EL (cell line): Measurements from ENCODE around the gene ERFE.
"Not testable (repeated sequence)": the region's sequence is repeated elsewhere in the genome, so short reads cannot be mapped to it uniquely, and the experiment has no call there.

Experiments
- DNase-seq: peaks from one replicate; pipeline ENCODE4 v3.0.0-alpha.2; 2016

ERFE gene

GRCh38 chr2:238158509-238159070 lies at the start of gene ERFE:
Gene ERFE, plus strand, starts transcription at chr2:238158970. Its CDS starts 38 bp downstream, at chr2:238159008.
- peak; percentile 63 for DNase-seq

GRCh38 chr2:238113611-238114010 lies 45.2 kb upstream of the ERFE start:
- no peak for DNase-seq

- no peak for DNase-seq
These were observed 44.4 kb upstream of the ERFE start for GRCh38 chr2:238114331-238114841.

GRCh38 chr2:238114851-238115660 lies 43.7 kb upstream of the ERFE start:
- DNase-seq = no peak

GRCh38 chr2:238115709-238116108 lies 43.1 kb upstream of the ERFE start:
- DNase-seq = not testable (repeated sequence)

- no peak for DNase-seq
These were observed 42.2 kb upstream of the ERFE start for GRCh38 chr2:238116298-238117198.

- DNase-seq = peak; percentile 81
These were observed 41.3 kb upstream of the ERFE start for GRCh38 chr2:238117199-238118154.

GRCh38 chr2:238119756-238120462 lies 38.9 kb upstream of the ERFE start:
- no peak for DNase-seq

- peak; percentile 31 for DNase-seq
These were observed 38.1 kb upstream of the ERFE start for GRCh38 chr2:238120463-238121298.

- no peak for DNase-seq
These were observed 37.1 kb upstream of the ERFE start for GRCh38 chr2:238121511-238122286.

GRCh38 chr2:238122287-238123217 lies 36.2 kb upstream of the ERFE start:
- DNase-seq = no peak

GRCh38 chr2:238123218-238123971 lies 35.4 kb upstream of the ERFE start:
- DNase-seq = no peak

GRCh38 chr2:238123991-238124470 lies 34.7 kb upstream of the ERFE start:
- no peak for DNase-seq

- no peak for DNase-seq
These were observed 34.2 kb upstream of the ERFE start for GRCh38 chr2:238124488-238125126.

- DNase-seq = no peak
These were observed 33.5 kb upstream of the ERFE start for GRCh38 chr2:238125127-238125885.

GRCh38 chr2:238126338-238126737 lies 32.4 kb upstream of the ERFE start:
- DNase-seq = no peak
